Kidney (tissue), 14 donors: ENCODE results near the gene RGS10. TPM values are rescaled to one million over a fixed set of nuclear protein-coding genes. Genes with fewer than 3 reads are reported as not detected.
A peak's percentile ranks its signal among the peaks of the same experiment; 100 is the strongest.

Source experiments
- DNase-seq, 5 donors: peaks; one replicate each; pipeline ENCODE4 v3.0.0-alpha.2; 2013 to 2020
- FAIRE-seq: peaks from 2 replicates; lab custom pipeline; 2012; peaks lifted over from hg19 to GRCh38; lab: Jason Lieb, UNC
- H3K27ac ChIP-seq, 2 donors: one replicate each; pipeline ENCODE4 v1.7.0; 2013; ENCODE audit warnings: low read depth in 2 of 2, low read length in 2 of 2, inconsistent platforms in 1 of 2
- H3K27me3 ChIP-seq: one replicate; pipeline ENCODE4 v1.7.1; 2013; ENCODE audit warnings: low read length, inconsistent platforms; ENCODE audit not compliant: control insufficient read depth, insufficient read depth
- H3K36me3 ChIP-seq, 3 donors: one replicate each; pipeline versions ENCODE4 v1.7.0 to v1.7.1; 2013; ENCODE audit warnings: low read length in 3 of 3, control low read depth in 1 of 3, inconsistent platforms in 1 of 3; ENCODE audit not compliant: insufficient read depth in 3 of 3, control insufficient read depth in 2 of 3
- H3K4me1 ChIP-seq, 3 donors: one replicate each; pipeline versions ENCODE4 v1.7.0 to v1.7.1; 2013; ENCODE audit warnings: low read length in 3 of 3, inconsistent platforms in 1 of 3, low read depth in 1 of 3; ENCODE audit not compliant: control insufficient read depth in 2 of 3, insufficient read depth in 2 of 3
- H3K4me3 ChIP-seq, 3 donors: one replicate each; pipeline versions ENCODE4 v1.7.0 to v1.8.1; 2013; ENCODE audit warnings: low read length in 3 of 3, control low read depth in 1 of 3, inconsistent platforms in 1 of 3
- H3K9ac ChIP-seq, 3 donors: one replicate each; pipeline versions ENCODE4 v1.7.0 to v1.7.1; 2013; ENCODE audit warnings: low read length in 3 of 3, control low read depth in 1 of 3, inconsistent platforms in 1 of 3
- H3K9me3 ChIP-seq, 3 donors: one replicate each; pipeline versions ENCODE4 v1.7.0 to v1.7.1; 2013; ENCODE audit warnings: low read length in 3 of 3, control low read depth in 1 of 3, inconsistent platforms in 1 of 3; ENCODE audit not compliant: control insufficient read depth in 2 of 3, insufficient read depth in 1 of 3
- CTCF ChIP-seq: IDR thresholded peaks from 3 replicates; pipeline ENCODE4 v1.5.1; 2012; ENCODE audit warnings: mild to moderate bottlenecking, moderate library complexity, borderline replicate concordance; ENCODE audit not compliant: insufficient read depth; ENCODE audit errors: extremely low read depth
- intact Hi-C: fragments of 100-400 bp; cut with DNase I; formaldehyde crosslinking; loops from one replicate; pipeline ENCODE4 v1.11.1; 2022
- polyA plus RNA-seq: library from polyadenylated mRNA; stranded (reverse); fragments of 350-450 nt; fragmentation: Illumina TruSeq; extraction: RNeasy Lipid Tissue Mini Kit (QIAGEN cat#74804); gene quantifications from one replicate; pipeline ENCODE4 v1.2.3, GENCODE V29; 2014; ENCODE audit warnings: low read depth, low replicate concordance; ENCODE audit not compliant: insufficient read depth
- total RNA-seq: library from RNA; stranded (reverse); fragmentation: NEBNext Ultra II Directional; extraction: Animal tissue kit (Norgen Biotek cat#: 25700); gene quantifications from one replicate; pipeline ENCODE4 v1.2.1, GENCODE V29; 2021
- donor health status: control.
- donor health status: control.
- donor health status: control.
- donor health status: control.
- donor health status: control.
- donor health status: DM: yes; HTN: yes; CAD: no.
- donor health status: Normal renal cell carcinoma (clear cell type).

RGS10 gene
- total and polyA plus RNA-seq, 2 donors from 2014 or later: 19.9 to 25.4 TPM

DNA sequence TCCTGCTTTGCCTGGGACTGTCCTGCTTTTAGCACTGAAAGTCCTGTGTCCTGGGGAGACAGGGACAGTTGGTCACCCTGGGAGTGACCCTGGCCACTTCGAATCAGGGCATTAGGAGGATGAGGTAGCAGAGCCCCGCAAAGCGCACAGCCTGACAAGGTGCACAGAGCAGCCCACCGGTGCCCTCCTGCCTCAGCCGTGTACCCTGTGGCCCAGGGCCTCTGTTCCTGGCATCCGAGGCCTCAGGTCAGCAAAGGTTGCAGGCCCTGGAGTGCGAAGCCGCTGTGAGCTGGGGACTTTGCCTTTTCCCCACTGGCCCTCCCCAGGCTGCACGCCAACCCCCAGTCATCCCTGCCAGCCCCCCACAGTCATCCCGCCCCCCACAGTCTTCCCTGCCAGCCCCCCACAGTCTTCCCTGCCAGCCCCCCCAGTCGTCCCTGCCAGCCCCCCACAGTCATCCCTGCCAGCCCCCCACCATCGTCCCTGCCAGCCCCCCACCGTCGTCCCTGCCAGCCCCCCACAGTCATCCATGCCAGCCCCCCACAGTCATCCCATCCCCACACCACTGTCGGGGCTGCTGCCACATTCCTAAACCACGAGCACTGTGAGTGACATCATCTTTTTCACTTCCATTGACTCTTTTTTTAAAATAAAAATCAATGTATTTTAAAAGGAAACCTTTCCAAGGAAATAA lies 91.8 kb downstream of the RGS10 start:
- no peak overlapping the region for H3K4me3 ChIP-seq
- no peak overlapping the region for H3K27ac ChIP-seq
- H3K9me3 ChIP-seq: no peaks in the 10 kb centered on the region
- TF ChIP-seq CTCF: no peak
- H3K4me1 ChIP-seq: no peaks in the 10 kb centered on the region
- H3K36me3 ChIP-seq: no peaks in the 10 kb centered on the region
- FAIRE-seq: no peak
- DNase-seq: peak in 1 of 5 donors; percentile 49
- H3K9ac ChIP-seq: no peak overlapping the region
- intact Hi-C loops: no loop called here
- H3K27me3 ChIP-seq: no peaks in the 10 kb centered on the region

Other genes starting within 250 kb of the RGS10 start
- gene TIAL1, start 54.2 kb upstream of the RGS10 start, total RNA-seq: 88.8 TPM
- 46.7 TPM for gene TIAL1, start 54.2 kb upstream of the RGS10 start, polyA plus RNA-seq
- gene BAG3, start 108.7 kb upstream of the RGS10 start, total RNA-seq: 42.0 TPM
- 54.9 TPM for gene BAG3, start 108.7 kb upstream of the RGS10 start, polyA plus RNA-seq
- gene INPP5F, start 183.3 kb upstream of the RGS10 start, total RNA-seq: 17.5 TPM
- 16.4 TPM for gene INPP5F, start 183.3 kb upstream of the RGS10 start, polyA plus RNA-seq